AG04449 (cell line): ENCODE results near the gene ATG16L2.
A peak's percentile ranks its signal among the peaks of the same experiment; 100 is the strongest.

ENCODE experiments used
- CTCF ChIA-PET: fragments of 350-600 bp; formaldehyde crosslinking; extraction: SDS; loops from one replicate; lab custom pipeline; 2021; ENCODE audit warnings: antibody characterized with exemption; lab: Yijun Ruan, JAX
- POLR2A ChIA-PET: fragments of 400-600, 350-600 bp; formaldehyde crosslinking; extraction: SDS; loops from one replicate; lab custom pipeline; 2020; ENCODE audit warnings: antibody characterized with exemption, inconsistent platforms; lab: Yijun Ruan, JAX
- DNase-seq: peaks from one replicate; pipeline ENCODE4 v3.0.0-alpha.2; 2010; ENCODE audit warnings: low read depth, low spot score
- H3K4me3 ChIP-seq: 2 replicates; pipeline ENCODE4 v1.5.1; 2011; ENCODE audit warnings: low read depth, mild to moderate bottlenecking, control low read depth, low read length
- TF ChIP-seq, protein P1 (sequence below): IDR thresholded peaks from one replicate; pipeline ENCODE4 v1.5.1; 2011; ENCODE audit warnings: mild to moderate bottlenecking, moderate library complexity, low read length, control low read depth, inconsistent platforms; ENCODE audit not compliant: insufficient read depth; ENCODE audit errors: missing control alignments

ATG16L2 gene

DNA sequence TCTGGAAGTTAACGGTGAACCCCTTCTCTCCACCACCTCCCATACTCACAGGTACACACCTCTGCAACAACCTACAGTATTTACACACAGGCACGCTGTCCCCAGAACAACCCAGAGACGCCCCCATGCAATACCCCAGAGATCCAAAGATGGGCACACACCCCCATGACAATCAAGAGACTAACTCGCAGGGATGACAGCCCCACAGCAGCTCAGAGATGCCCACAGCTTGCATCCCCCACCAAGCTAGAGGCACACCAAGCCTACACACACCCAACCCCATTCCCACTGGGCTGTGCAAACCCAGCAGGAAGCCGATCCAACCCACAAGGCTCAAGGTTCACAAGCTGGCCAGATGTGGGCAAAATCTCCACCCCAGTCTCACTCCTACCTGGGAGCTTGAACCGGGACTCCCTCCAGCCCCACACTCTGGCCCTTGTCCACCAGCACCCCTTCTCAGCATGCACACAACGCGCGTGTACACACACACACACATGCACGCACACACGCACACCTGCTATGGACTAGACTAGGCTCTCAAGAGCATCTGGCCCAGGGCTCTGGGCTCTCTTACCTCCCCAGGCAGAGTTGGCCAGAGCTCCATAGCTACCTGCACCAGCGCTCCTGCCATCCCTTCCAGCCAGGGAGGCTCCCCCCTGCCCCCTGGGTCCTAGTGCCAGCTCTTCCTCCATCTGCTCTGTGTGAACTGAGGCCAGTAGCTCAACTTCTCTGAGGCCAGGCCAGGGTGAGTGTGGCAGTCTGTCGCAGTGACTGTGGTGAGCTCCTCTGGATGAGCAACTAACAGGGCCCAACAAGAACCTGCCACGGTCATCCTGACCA lies 31.9 kb upstream of the ATG16L2 start:
- CTCF ChIA-PET = interaction anchor here (0.6 to 2.5 kb wide), 4 partner anchors 9 to 461 kb away, joined by 3 to 23 read pairs (median 10); partner anchors contain the start of gene STARD10
- POLR2A ChIA-PET = no interaction called here
- H3K4me3 ChIP-seq = peak overlapping the region; percentile 53
- no peak for DNase-seq
- TF ChIP-seq, protein P1, sequence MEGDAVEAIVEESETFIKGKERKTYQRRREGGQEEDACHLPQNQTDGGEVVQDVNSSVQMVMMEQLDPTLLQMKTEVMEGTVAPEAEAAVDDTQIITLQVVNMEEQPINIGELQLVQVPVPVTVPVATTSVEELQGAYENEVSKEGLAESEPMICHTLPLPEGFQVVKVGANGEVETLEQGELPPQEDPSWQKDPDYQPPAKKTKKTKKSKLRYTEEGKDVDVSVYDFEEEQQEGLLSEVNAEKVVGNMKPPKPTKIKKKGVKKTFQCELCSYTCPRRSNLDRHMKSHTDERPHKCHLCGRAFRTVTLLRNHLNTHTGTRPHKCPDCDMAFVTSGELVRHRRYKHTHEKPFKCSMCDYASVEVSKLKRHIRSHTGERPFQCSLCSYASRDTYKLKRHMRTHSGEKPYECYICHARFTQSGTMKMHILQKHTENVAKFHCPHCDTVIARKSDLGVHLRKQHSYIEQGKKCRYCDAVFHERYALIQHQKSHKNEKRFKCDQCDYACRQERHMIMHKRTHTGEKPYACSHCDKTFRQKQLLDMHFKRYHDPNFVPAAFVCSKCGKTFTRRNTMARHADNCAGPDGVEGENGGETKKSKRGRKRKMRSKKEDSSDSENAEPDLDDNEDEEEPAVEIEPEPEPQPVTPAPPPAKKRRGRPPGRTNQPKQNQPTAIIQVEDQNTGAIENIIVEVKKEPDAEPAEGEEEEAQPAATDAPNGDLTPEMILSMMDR = no peak

DNA sequence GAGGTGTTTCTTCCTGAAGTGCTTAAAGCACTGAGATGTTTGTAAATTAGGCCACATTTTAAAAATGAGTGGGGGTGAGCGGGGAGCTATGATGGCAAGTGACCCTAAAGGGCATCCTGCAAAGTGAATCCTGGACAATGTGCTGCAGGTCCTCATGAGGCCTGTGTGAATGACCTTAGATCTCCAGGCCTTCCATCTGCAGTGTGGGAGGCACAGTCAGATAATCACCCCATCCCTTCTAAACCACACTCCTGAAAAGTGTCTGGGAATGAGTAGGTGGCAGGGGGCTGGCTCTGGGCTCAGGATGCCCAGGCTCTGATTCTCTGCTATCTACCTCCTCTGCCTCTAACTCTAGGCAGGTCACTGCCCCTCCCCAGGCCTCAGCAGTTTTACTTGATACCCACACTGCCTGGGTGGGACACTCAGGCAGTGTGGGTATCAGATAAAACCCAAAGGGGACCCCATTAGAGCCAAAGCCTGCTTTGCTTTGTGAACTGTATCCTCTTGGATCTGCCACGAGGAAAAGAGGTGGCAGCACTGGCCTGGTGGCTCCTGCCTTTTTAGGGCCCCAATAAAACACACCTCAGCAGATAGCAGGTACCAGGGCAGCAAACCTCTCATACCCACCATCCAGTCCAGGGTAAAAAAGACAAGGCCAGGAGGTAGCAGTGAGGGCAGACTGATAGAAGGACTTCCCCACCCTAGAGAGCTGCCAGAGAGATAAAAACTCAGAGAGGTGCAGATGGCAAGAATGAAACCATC lies 30.9 kb upstream of the ATG16L2 start:
- ChIA-PET POLR2A (no interaction called here), CTCF (interaction anchor here (0.6 to 2.5 kb wide), 5 partner anchors 10 to 460 kb away, joined by 3 to 23 read pairs (median 9); partner anchors contain the start of gene STARD10)
- TF ChIP-seq, protein P1 = no peak
- no peak for DNase-seq
- no peak overlapping the region for H3K4me3 ChIP-seq

- CTCF ChIA-PET = interaction anchor here (1.3 kb wide), 1 partner anchor 9 kb away, joined by 9 read pairs; the partner anchor contains the start of gene STARD10
- POLR2A ChIA-PET = no interaction called here
- TF ChIP-seq, protein P1 = no peak
- no peak overlapping the region for H3K4me3 ChIP-seq
- no peak for DNase-seq
Observed at GRCh38 chr11:72784662-72785061, 29.5 kb upstream of the ATG16L2 start.

GRCh38 chr11:72786305-72787215 lies 27.7 kb upstream of the ATG16L2 start:
- ChIA-PET CTCF (interaction anchor here (0.9 to 1.3 kb wide), 3 partner anchors 13 to 61 kb away, joined by 3 to 6 read pairs (median 4); no protein-coding TSS in a partner anchor), POLR2A (interaction anchor here (0.6 kb wide), 1 partner anchor 55 kb away, joined by 4 read pairs; no protein-coding TSS in a partner anchor)
- DNase-seq = no peak
- TF ChIP-seq, protein P1 = no peak
- no peak overlapping the region for H3K4me3 ChIP-seq

GRCh38 chr11:72787216-72788104 lies 26.8 kb upstream of the ATG16L2 start:
- no peak overlapping the region for H3K4me3 ChIP-seq
- POLR2A ChIA-PET = interaction anchor here (0.6 kb wide), 1 partner anchor 56 kb away, joined by 4 read pairs; no protein-coding TSS in a partner anchor
- no peak for DNase-seq
- TF ChIP-seq, protein P1 = no peak
- CTCF ChIA-PET = interaction anchor here (1.2 to 1.3 kb wide), 3 partner anchors 15 to 62 kb away, joined by 3 to 6 read pairs (median 4); no protein-coding TSS in a partner anchor
